Lower leg skin (tissue), 3 donors: ENCODE data around the gene AREG.

ENCODE experiments used
- CTCF ChIP-seq, 3 donors: fragments of 450-650 bp; IDR thresholded peaks; one replicate each; pipeline ENCODE4 v1.5.1; 2016; ENCODE audit warnings: antibody characterized with exemption in 3 of 3, mild to moderate bottlenecking in 3 of 3, moderate library complexity in 2 of 3
- POLR2A ChIP-seq, 2 donors: fragments of 450-650 bp; IDR thresholded peaks; one replicate each; pipeline ENCODE4 v1.6.1; 2016 to 2017; ENCODE audit warnings: antibody characterized with exemption in 2 of 2, mild to moderate bottlenecking in 1 of 2, moderate library complexity in 1 of 2

- TF ChIP-seq CTCF (IDR thresholded peaks at IDR 0.05), result no peak
- no peak for TF ChIP-seq POLR2A (IDR thresholded peaks at IDR 0.05)
Observed at GRCh38 chr4:74453829-74454742, 9.2 kb downstream of the AREG start.
